GM12801 (cell line): ENCODE data around the gene NUP54.

ENCODE experiments used
- CTCF ChIP-seq: IDR thresholded peaks from one replicate; pipeline ENCODE4 v1.5.1; 2011; ENCODE audit warnings: control low read depth; ENCODE audit not compliant: insufficient read length; ENCODE audit errors: extremely low read depth

NUP54 gene

DNA sequence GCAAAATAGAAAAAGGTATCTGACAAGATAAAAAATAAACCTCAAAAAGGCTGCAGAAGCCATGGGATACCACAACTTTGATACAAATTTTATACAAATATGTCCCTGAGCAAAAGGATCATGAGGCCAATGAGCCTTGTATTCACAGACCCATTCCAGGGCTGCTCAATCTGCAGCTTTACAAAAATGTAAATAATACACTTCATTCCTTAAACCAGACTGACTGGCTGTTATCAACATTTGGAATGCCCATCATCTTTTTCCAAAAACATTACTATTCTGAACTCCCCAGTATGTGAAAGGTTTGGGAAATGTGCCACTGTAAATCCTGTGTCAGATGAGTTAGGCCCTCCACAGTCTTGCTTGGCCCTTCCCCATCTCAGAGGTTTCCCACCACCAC is 40.0 kb upstream of the NUP54 start:
- no peak for TF ChIP-seq CTCF

DNA sequence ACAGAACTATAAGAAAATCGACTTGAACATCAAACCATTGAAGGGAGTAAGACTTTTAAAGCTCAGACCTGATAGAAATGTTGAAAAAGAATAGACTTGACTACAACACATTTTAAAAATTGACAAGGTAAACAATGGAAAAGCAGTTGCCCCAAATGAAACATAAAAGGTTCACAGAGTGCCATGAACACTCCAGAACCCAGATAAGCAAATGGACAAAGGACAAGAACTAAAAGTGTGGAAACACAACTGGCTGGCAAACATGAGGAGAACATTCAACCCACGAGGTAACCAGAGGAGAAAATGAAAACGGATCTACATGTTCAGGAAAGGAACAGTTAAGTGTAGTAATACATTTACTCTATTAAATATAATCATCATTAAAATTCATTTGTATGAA is 39.0 kb upstream of the NUP54 start:
- TF ChIP-seq CTCF, result no peak

DNA sequence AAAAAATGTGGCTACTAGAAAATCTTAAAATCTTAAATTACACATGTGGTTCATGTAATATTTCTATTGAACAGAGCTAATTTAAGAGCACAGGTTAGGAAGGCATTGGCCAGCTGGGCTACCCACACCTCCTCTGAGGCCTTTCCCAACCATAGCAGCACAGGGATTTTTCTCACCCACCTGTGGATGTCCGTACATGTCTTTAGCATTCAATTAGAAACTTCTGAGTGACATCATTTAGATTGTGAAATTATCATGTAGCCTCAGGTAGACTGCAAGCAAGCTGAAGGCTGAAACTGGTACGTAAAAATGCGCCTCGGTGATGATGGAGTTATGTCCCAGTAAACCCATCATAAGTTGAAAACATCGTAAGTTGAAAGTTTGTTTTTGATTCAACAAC is 34.3 kb upstream of the NUP54 start:
- no peak for TF ChIP-seq CTCF

GRCh38 chr4:76179398-76180318 is 31.5 kb upstream of the NUP54 start:
- no peak for TF ChIP-seq CTCF

- TF ChIP-seq CTCF, result no peak
Observed at GRCh38 chr4:76178296-76178695, 30.1 kb upstream of the NUP54 start.

DNA sequence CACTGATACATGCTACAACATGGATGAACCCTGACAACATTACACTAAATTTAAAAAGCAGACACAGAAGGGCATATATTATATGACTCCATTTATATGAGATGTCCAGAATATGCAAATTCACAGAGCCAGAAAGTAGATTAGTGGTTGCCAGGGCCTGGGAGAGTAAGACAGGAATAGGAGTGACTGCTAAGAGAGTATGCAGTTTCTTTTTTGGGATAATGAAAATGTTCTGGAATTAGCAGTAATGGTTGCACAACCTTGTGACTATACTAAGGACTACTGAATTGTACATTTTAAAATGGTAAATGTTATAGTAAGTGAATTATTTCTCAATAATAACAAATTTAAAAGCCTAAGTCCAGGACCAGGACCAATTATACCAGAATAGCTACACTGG is 29.5 kb upstream of the NUP54 start:
- no peak for TF ChIP-seq CTCF

DNA sequence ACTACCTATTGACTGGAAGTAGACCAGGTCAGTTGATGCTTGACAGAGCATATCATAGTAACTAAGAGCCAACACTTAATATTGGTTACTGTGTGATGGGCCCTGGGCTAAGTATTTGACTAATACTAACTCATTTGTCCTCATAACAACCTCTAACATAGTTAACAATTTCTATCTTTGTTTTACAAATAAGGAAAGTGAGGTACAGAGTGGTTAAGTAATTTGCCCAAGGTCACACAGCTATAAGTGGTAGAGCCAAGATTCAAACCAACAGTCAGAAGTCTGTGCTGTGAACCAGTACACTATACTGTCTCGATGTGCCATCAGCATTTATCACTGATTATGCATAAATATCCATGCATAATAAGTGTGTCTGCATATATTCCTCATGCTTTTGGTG is 27.1 kb upstream of the NUP54 start:
- TF ChIP-seq CTCF, result no peak
